ENCODE data around the gene NYNRIN. TPM values are rescaled to one million over a fixed set of nuclear protein-coding genes. Genes with fewer than 3 reads are reported as not detected.
A peak's percentile ranks its signal among the peaks of the same experiment; 100 is the strongest.
"Not testable (repeated sequence)": the region's sequence is repeated elsewhere in the genome, so short reads cannot be mapped to it uniquely, and the experiment has no call there.

NYNRIN gene
- total RNA-seq, 1 donor from 2014 or later, result 7.3 TPM

- DNase-seq; ATAC-seq; intact Hi-C loops (cut with micrococcal nuclease): not testable (repeated sequence)
Observed at GRCh38 chr14:24387579-24387978, 11.2 kb upstream of the NYNRIN start.

GRCh38 chr14:24388474-24389179 lies 10.2 kb upstream of the NYNRIN start:
- ATAC-seq, result peak; percentile 28
- intact Hi-C loops (cut with micrococcal nuclease), result no loop called here
- DNase-seq, result no peak

GRCh38 chr14:24389226-24389848 lies 9.5 kb upstream of the NYNRIN start:
- intact Hi-C loops (cut with micrococcal nuclease), result no loop called here
- DNase-seq (no peak), ATAC-seq (peak; percentile 27)

GRCh38 chr14:24390701-24391468 lies 7.9 kb upstream of the NYNRIN start:
- no peak for DNase-seq
- ATAC-seq, result no peak
- intact Hi-C loops (cut with micrococcal nuclease), result no loop called here

GRCh38 chr14:24392325-24393091 lies 6.3 kb upstream of the NYNRIN start:
- no peak for ATAC-seq
- intact Hi-C loops (cut with micrococcal nuclease), result no loop called here
- no peak for DNase-seq

- DNase-seq (no peak), ATAC-seq (no peak)
- intact Hi-C loops (cut with micrococcal nuclease), result no loop called here
Observed at GRCh38 chr14:24394275-24394674, 4.5 kb upstream of the NYNRIN start.

GRCh38 chr14:24395609-24396582 lies 2.9 kb upstream of the NYNRIN start:
- ATAC-seq, result no peak
- DNase-seq, result no peak
- intact Hi-C loops (cut with micrococcal nuclease), result no loop called here

- no peak for DNase-seq
- ATAC-seq, result no peak
- intact Hi-C loops (cut with micrococcal nuclease), result no loop called here
Observed at GRCh38 chr14:24397639-24398292, 1.0 kb upstream of the NYNRIN start.

GRCh38 chr14:24398293-24398652 lies 530 bp upstream of the NYNRIN start:
- ATAC-seq (peak; percentile 66), DNase-seq (peak; percentile 66)
- intact Hi-C loops (cut with micrococcal nuclease), result no loop called here

- ATAC-seq (peak; percentile 2), DNase-seq (no peak)
- intact Hi-C loops (cut with micrococcal nuclease), result no loop called here
Observed at GRCh38 chr14:24399447-24399822, 632 bp downstream of the NYNRIN start.

- intact Hi-C loops (cut with micrococcal nuclease), result no loop called here
- no peak for DNase-seq
- no peak for ATAC-seq
Observed at GRCh38 chr14:24399999-24400718, 1.4 kb downstream of the NYNRIN start.

GRCh38 chr14:24401810-24402702 lies 3.3 kb downstream of the NYNRIN start:
- ATAC-seq (peak; percentile 26), DNase-seq (no peak)
- intact Hi-C loops (cut with micrococcal nuclease), result no loop called here

- intact Hi-C loops (cut with micrococcal nuclease), result no loop called here
- ATAC-seq (peak; percentile 52), DNase-seq (no peak)
Observed at GRCh38 chr14:24403294-24403998, 4.6 kb downstream of the NYNRIN start.

- DNase-seq (no peak), ATAC-seq (no peak)
- intact Hi-C loops (cut with micrococcal nuclease), result no loop called here
Observed at GRCh38 chr14:24404814-24405213, 6.0 kb downstream of the NYNRIN start.

- DNase-seq (no peak), ATAC-seq (no peak)
- intact Hi-C loops (cut with micrococcal nuclease), result no loop called here
Observed at GRCh38 chr14:24406416-24406815, 7.6 kb downstream of the NYNRIN start.

Measured in left ventricle myocardium superior (tissue), 1 donor.